CD4-positive, alpha-beta T cell (primary cell): ENCODE data around the gene MUSK. TPM values are rescaled to one million over a fixed set of nuclear protein-coding genes. Genes with fewer than 3 reads are reported as not detected.

Experiments
- ATAC-seq: fragments of 200-7000 bp; cut with Tn5 transposase; one replicate; pipeline ENCODE4 v1.10.0; 2022; ENCODE audit warnings: mild to moderate bottlenecking; ENCODE audit not compliant: poor library complexity
- CTCF ChIA-PET: fragments of 350-600 bp; sonication (Branson Sonifier 250); formaldehyde crosslinking; loops from one replicate; lab custom pipeline; 2021; ENCODE audit warnings: antibody characterized with exemption, inconsistent platforms; lab: Charles Lee
- POLR2A ChIA-PET: fragments of 350-600 bp; sonication (Branson Sonifier 250); formaldehyde crosslinking; loops from one replicate; lab custom pipeline; 2021; ENCODE audit warnings: antibody characterized with exemption, inconsistent platforms; lab: Charles Lee
- DNase-seq, 14 experiments: peaks; one replicate each; pipeline ENCODE4 v3.0.0-alpha.2; 2013 to 2020; ENCODE audit warnings: mixed read lengths in 2 of 14
- H3K27ac ChIP-seq, 2 donors: one replicate each; pipeline versions ENCODE4 v1.5.1 to v1.7.0; 2013; ENCODE audit warnings: low read length in 2 of 2, low read depth in 1 of 2, mild to moderate bottlenecking in 1 of 2
- H3K27me3 ChIP-seq, 2 experiments: 1 replicate in 1 of 2; 2 replicates in 1 of 2; pipeline versions ENCODE4 v1.6.1 to v1.7.0; 2013; ENCODE audit warnings: low read length in 2 of 2, control low read depth in 1 of 2, mild to moderate bottlenecking in 1 of 2, moderate library complexity in 1 of 2; ENCODE audit not compliant: insufficient read depth in 2 of 2, control insufficient read depth in 1 of 2
- H3K36me3 ChIP-seq: one replicate; pipeline ENCODE4 v1.6.1; 2013; ENCODE audit warnings: low read length, control low read depth; ENCODE audit not compliant: insufficient read depth
- H3K4me1 ChIP-seq: one replicate; pipeline ENCODE4 v1.6.1; 2013; ENCODE audit warnings: low read length, control low read depth; ENCODE audit not compliant: insufficient read depth
- H3K4me3 ChIP-seq: one replicate; pipeline ENCODE4 v1.5.1; 2013; ENCODE audit warnings: mild to moderate bottlenecking, low read length, moderate library complexity
- H3K9me3 ChIP-seq, 2 experiments: 1 replicate in 1 of 2; 2 replicates in 1 of 2; pipeline versions ENCODE4 v1.6.1 to v1.7.0; 2013; ENCODE audit warnings: low read length in 2 of 2, mild to moderate bottlenecking in 2 of 2, control low read depth in 1 of 2, moderate library complexity in 1 of 2; ENCODE audit not compliant: control insufficient read depth in 1 of 2, insufficient read depth in 1 of 2
- H3K27ac Mint-ChIP-seq: one replicate; pipeline ENCODE4 v1.8.0; 2020; ENCODE audit warnings: mixed read lengths
- H3K27me3 Mint-ChIP-seq: one replicate; pipeline ENCODE4 v1.8.0; 2021; ENCODE audit warnings: mixed read lengths
- H3K36me3 Mint-ChIP-seq: one replicate; pipeline ENCODE4 v1.8.0; 2021; ENCODE audit warnings: low read depth, mixed read lengths
- H3K4me1 Mint-ChIP-seq: one replicate; pipeline ENCODE4 v1.8.0; 2021; ENCODE audit warnings: low read depth, mixed read lengths
- H3K4me3 Mint-ChIP-seq: one replicate; pipeline ENCODE4 v1.8.0; 2020; ENCODE audit warnings: mild to moderate bottlenecking, mixed read lengths
- H3K9me3 Mint-ChIP-seq: one replicate; pipeline ENCODE4 v1.8.0; 2020; ENCODE audit warnings: mixed read lengths
- CTCF ChIP-seq: fragments of 200-600 bp; IDR thresholded peaks from one replicate; pipeline ENCODE4 v1.8.0; 2022; ENCODE audit warnings: antibody characterized with exemption, mild to moderate bottlenecking
- intact Hi-C, 2 experiments: fragments of 100-400 bp; cut with DNase I in 1 of 2; cut with micrococcal nuclease in 1 of 2; formaldehyde crosslinking; loops; one replicate each; pipeline versions ENCODE4 v1.15.1 to v1.9.0; 2023 to 2025; cut with DNase I, micrococcal nuclease
- total RNA-seq, 174 experiments: library from RNA in 2 of 174; stranded (reverse) in 2 of 174; gene quantifications; one replicate each; pipeline ENCODE4 v1.2.3 and lab custom pipeline; 2021 to 2026

Gene MUSK
- total RNA-seq, 2 experiments from 2014 or later: not detected

GRCh38 chr9:110846215-110846614 is 177.6 kb downstream of the MUSK start:
- DNase-seq (no peak), ATAC-seq (no peak)
- Mint-ChIP-seq H3K27me3 (peaks cover 6% of the 10 kb centered on the region), H3K27ac (no peak overlapping the region), H3K36me3 (no peaks in the 10 kb centered on the region), H3K9me3 (peaks cover 5% of the 10 kb centered on the region), H3K4me1 (no peaks in the 10 kb centered on the region), H3K4me3 (no peak overlapping the region)
- intact Hi-C loops: no loop called here
- CTCF ChIA-PET: no interaction called here
- Histone ChIP-seq H3K4me3 (no peak overlapping the region), H3K27me3 (no peaks in the 10 kb centered on the region), H3K27ac (no peak overlapping the region), H3K36me3 (no peaks in the 10 kb centered on the region), H3K4me1 (no peaks in the 10 kb centered on the region), H3K9me3 (no peaks in the 10 kb centered on the region)
- POLR2A ChIA-PET: no interaction called here
- TF ChIP-seq CTCF: no peak

- no peaks in the 10 kb centered on the region for H3K9me3 ChIP-seq
- TF ChIP-seq CTCF: no peak
- DNase-seq: no peak
- intact Hi-C loops: no loop called here
- H3K27me3 Mint-ChIP-seq: peaks cover 6% of the 10 kb centered on the region
- no peak overlapping the region for H3K4me3 Mint-ChIP-seq
- ChIA-PET CTCF (no interaction called here), POLR2A (no interaction called here)
- ATAC-seq: no peak
- H3K27me3 ChIP-seq: no peaks in the 10 kb centered on the region
- H3K4me1 ChIP-seq: no peaks in the 10 kb centered on the region
- no peak overlapping the region for H3K27ac Mint-ChIP-seq
- no peaks in the 10 kb centered on the region for H3K36me3 ChIP-seq
- peaks cover 5% of the 10 kb centered on the region for H3K9me3 Mint-ChIP-seq
- H3K4me3 ChIP-seq: no peak overlapping the region
- H3K36me3 Mint-ChIP-seq: no peaks in the 10 kb centered on the region
- no peaks in the 10 kb centered on the region for H3K4me1 Mint-ChIP-seq
- H3K27ac ChIP-seq: no peak overlapping the region
These were observed 179.1 kb downstream of the MUSK start for GRCh38 chr9:110847671-110848070.

GRCh38 chr9:110850401-110851135 is 182.0 kb downstream of the MUSK start:
- no peaks in the 10 kb centered on the region for H3K9me3 ChIP-seq
- TF ChIP-seq CTCF: no peak
- H3K27ac ChIP-seq: no peak overlapping the region
- no peak overlapping the region for H3K27ac Mint-ChIP-seq
- ATAC-seq (no peak), DNase-seq (no peak)
- H3K36me3 Mint-ChIP-seq: no peaks in the 10 kb centered on the region
- no peak overlapping the region for H3K4me3 ChIP-seq
- ChIA-PET POLR2A (no interaction called here), CTCF (no interaction called here)
- H3K9me3 Mint-ChIP-seq: peaks cover 14% of the 10 kb centered on the region
- no peaks in the 10 kb centered on the region for H3K4me1 Mint-ChIP-seq
- intact Hi-C loops: no loop called here
- H3K36me3 ChIP-seq: no peaks in the 10 kb centered on the region
- H3K27me3 ChIP-seq: no peaks in the 10 kb centered on the region
- H3K27me3 Mint-ChIP-seq: no peaks in the 10 kb centered on the region
- no peak overlapping the region for H3K4me3 Mint-ChIP-seq
- no peaks in the 10 kb centered on the region for H3K4me1 ChIP-seq

Other genes with a start within 250 kb of the MUSK start
- gene SVEP1, start 89.0 kb upstream of the MUSK start, total RNA-seq: not detected